GM12873 (cell line): ENCODE results near the gene NDUFAF2.

Source experiments
- CTCF ChIP-seq: IDR thresholded peaks from 2 replicates; pipeline ENCODE4 v1.5.1; 2012; ENCODE audit warnings: low read depth, mild to moderate bottlenecking, moderate library complexity, low read length, control low read depth; ENCODE audit not compliant: insufficient read depth; ENCODE audit errors: missing control alignments

The NDUFAF2 gene

GRCh38 chr5:61071526-61071925 is 126.5 kb downstream of the NDUFAF2 start:
- no peak for TF ChIP-seq CTCF

- no peak for TF ChIP-seq CTCF
These were observed 131.6 kb downstream of the NDUFAF2 start for GRCh38 chr5:61076626-61077025.

GRCh38 chr5:61081741-61082140 is 136.7 kb downstream of the NDUFAF2 start:
- no peak for TF ChIP-seq CTCF

GRCh38 chr5:61082516-61083280 is 137.7 kb downstream of the NDUFAF2 start:
- no peak for TF ChIP-seq CTCF

GRCh38 chr5:61084658-61085057 is 139.7 kb downstream of the NDUFAF2 start:
- TF ChIP-seq CTCF: no peak

- no peak for TF ChIP-seq CTCF
These were observed 140.9 kb downstream of the NDUFAF2 start for GRCh38 chr5:61085885-61086284.

GRCh38 chr5:61087921-61088320 is 142.9 kb downstream of the NDUFAF2 start:
- TF ChIP-seq CTCF: no peak
